Right lobe of liver (tissue), 4 donors: ENCODE results near the gene PHKG1.

Source experiments
- CTCF ChIP-seq, 4 donors: fragments of 200-600 bp in 3 of 4; fragments of 450-650 bp in 1 of 4; IDR thresholded peaks; one replicate each; pipeline versions ENCODE4 v1.5.1 to v1.8.0; 2016 to 2022; ENCODE audit warnings: antibody characterized with exemption in 4 of 4, mild to moderate bottlenecking in 2 of 4
- POLR2A ChIP-seq: fragments of 450-650 bp; IDR thresholded peaks from one replicate; pipeline ENCODE4 v1.6.1; 2017; ENCODE audit warnings: antibody characterized with exemption, mild to moderate bottlenecking
- donor health status: DM: no; HTN: no; CAD: no.
- donor health status: DM: no; HTN: no; CAD: no.
- donor health status: DM: no; HTN: yes; CAD: no.

- peak; percentile 63 to 78 (median 70) for TF ChIP-seq CTCF (IDR thresholded peaks at IDR 0.05)
- no peak for TF ChIP-seq POLR2A
Observed at GRCh38 chr7:56079450-56080185, 13.1 kb downstream of the PHKG1 start.
